ENCODE measurements around the gene GNS. TPM values are rescaled to one million over a fixed set of nuclear protein-coding genes. Genes with fewer than 3 reads are reported as not detected.
"Not testable (repeated sequence)": the region's sequence is repeated elsewhere in the genome, so short reads cannot be mapped to it uniquely, and the experiment has no call there.

GNS gene
- total RNA-seq, 3 donors from 2014 or later: 57.4 to 79.2 (median 72.9) TPM

- H3K4me1 ChIP-seq (ENCODE audit: low read depth): peaks cover 1% of the 10 kb centered on the region
- no peak overlapping the region for H3K4me3 ChIP-seq
- intact Hi-C loops (cut with DNase I, micrococcal nuclease): loop anchor here in 1 of 2 donors (10.0 kb wide), 1 partner anchor 77 kb away; the partner anchor contains the start of gene RASSF3
- H3K9me3 ChIP-seq: no peaks in the 10 kb centered on the region
- TF ChIP-seq, protein P1, sequence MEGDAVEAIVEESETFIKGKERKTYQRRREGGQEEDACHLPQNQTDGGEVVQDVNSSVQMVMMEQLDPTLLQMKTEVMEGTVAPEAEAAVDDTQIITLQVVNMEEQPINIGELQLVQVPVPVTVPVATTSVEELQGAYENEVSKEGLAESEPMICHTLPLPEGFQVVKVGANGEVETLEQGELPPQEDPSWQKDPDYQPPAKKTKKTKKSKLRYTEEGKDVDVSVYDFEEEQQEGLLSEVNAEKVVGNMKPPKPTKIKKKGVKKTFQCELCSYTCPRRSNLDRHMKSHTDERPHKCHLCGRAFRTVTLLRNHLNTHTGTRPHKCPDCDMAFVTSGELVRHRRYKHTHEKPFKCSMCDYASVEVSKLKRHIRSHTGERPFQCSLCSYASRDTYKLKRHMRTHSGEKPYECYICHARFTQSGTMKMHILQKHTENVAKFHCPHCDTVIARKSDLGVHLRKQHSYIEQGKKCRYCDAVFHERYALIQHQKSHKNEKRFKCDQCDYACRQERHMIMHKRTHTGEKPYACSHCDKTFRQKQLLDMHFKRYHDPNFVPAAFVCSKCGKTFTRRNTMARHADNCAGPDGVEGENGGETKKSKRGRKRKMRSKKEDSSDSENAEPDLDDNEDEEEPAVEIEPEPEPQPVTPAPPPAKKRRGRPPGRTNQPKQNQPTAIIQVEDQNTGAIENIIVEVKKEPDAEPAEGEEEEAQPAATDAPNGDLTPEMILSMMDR (IDR thresholded peaks at IDR 0.05): no peak
- ATAC-seq: no peak
- DNase-seq: no peak
- no peaks in the 10 kb centered on the region for H3K36me3 ChIP-seq (ENCODE audit: low read depth)
Measured at GRCh38 chr12:64691227-64691794, 67.9 kb downstream of the GNS start.

DNA sequence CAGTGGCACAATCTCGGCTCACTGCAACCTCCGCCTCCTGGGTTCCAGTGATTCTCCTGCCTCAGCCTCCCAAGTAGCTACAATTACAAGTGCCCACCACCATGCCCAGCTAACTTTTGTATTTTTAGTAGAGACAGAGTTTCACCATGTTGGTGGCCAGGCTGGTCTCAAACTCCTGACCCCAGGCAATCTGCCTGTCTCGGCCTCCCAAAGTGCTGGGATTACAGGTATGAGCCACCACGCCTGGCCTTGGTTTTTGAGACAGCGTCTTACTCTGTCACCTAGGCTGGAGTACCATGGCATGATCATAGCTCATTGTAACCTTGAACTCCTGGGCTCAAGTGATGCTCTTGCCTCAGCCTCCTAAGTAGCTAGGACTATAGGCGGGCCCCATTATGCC is 69.0 kb downstream of the GNS start:
- H3K36me3 ChIP-seq (ENCODE audit: low read depth); H3K9me3 ChIP-seq; H3K4me3 ChIP-seq; H3K4me1 ChIP-seq (ENCODE audit: low read depth); DNase-seq; ATAC-seq: not testable (repeated sequence)
- intact Hi-C loops (cut with DNase I, micrococcal nuclease): loop anchor here in 1 of 2 donors (10.0 kb wide), 1 partner anchor 75 kb away; the partner anchor contains the start of gene RASSF3

- no peak for ATAC-seq
- H3K9me3 ChIP-seq: no peaks in the 10 kb centered on the region
- no peak overlapping the region for H3K4me3 ChIP-seq
- intact Hi-C loops (cut with DNase I, micrococcal nuclease): no loop called here
- TF ChIP-seq, protein P1 (IDR thresholded peaks at IDR 0.05): no peak
- no peaks in the 10 kb centered on the region for H3K36me3 ChIP-seq (ENCODE audit: low read depth)
- DNase-seq: no peak
- no peaks in the 10 kb centered on the region for H3K4me1 ChIP-seq (ENCODE audit: low read depth)
Measured at GRCh38 chr12:64688715-64689114, 70.5 kb downstream of the GNS start.

DNA sequence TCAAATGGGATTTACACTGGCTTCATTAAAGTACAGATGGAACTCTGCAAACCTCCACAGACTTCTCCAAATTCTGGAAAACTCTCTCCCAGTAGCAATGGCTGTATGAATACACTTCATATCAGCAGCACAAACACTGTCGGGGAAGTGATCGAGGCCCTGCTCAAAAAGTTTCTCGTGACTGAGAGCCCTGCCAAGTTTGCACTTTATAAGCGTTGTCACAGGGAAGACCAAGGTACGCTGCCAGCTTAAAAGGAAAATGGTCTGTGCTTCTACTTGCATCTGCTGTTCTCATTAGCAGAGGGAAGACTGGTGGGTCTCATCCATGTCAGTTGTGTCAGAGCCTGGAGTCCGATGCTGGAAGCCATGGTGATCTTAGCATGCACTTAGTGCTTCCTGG is 71.0 kb downstream of the GNS start:
- DNase-seq: no peak
- TF ChIP-seq, protein P1 (IDR thresholded peaks at IDR 0.05): no peak
- Histone ChIP-seq H3K36me3 (ENCODE audit: low read depth) (no peaks in the 10 kb centered on the region), H3K9me3 (no peaks in the 10 kb centered on the region), H3K4me3 (no peak overlapping the region), H3K4me1 (ENCODE audit: low read depth) (no peaks in the 10 kb centered on the region)
- intact Hi-C loops (cut with DNase I, micrococcal nuclease): no loop called here
- ATAC-seq: no peak

DNA sequence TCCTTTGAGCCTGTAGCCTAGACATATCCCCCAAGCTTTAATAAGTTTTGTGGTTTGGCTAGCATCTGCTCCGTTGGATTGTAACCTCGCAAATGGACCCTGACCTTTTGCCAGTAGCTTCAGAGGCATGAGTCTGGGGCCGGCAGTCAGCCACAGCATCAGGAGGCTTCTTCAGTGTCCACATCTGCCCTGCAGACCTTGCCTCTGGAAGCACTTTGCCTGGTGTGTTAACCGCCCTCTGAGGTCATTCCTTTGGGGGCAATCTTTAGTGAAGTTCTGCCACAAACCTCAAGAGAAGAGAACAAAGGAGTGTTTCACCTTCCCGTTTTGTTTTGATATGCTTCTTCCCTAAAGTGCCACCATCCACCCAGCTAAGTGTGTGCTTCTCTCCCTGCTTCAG is 71.4 kb downstream of the GNS start:
- intact Hi-C loops (cut with DNase I, micrococcal nuclease): no loop called here
- no peaks in the 10 kb centered on the region for H3K4me1 ChIP-seq (ENCODE audit: low read depth)
- TF ChIP-seq, protein P1 (IDR thresholded peaks at IDR 0.05): no peak
- H3K4me3 ChIP-seq: no peak overlapping the region
- no peaks in the 10 kb centered on the region for H3K9me3 ChIP-seq
- no peak for ATAC-seq
- DNase-seq: no peak
- H3K36me3 ChIP-seq (ENCODE audit: low read depth): no peaks in the 10 kb centered on the region

- intact Hi-C loops (cut with DNase I, micrococcal nuclease): no loop called here
- Histone ChIP-seq H3K36me3 (ENCODE audit: low read depth) (no peaks in the 10 kb centered on the region), H3K9me3 (no peaks in the 10 kb centered on the region), H3K4me1 (ENCODE audit: low read depth) (peaks cover 8% of the 10 kb centered on the region), H3K4me3 (no peak overlapping the region)
- ATAC-seq: no peak
- no peak for DNase-seq
- TF ChIP-seq, protein P1 (IDR thresholded peaks at IDR 0.05): no peak
Measured at GRCh38 chr12:64685605-64686004, 73.6 kb downstream of the GNS start.

Measured in mucosa of descending colon (tissue), 3 donors.